ENCODE measurements around the gene GPR156. TPM values are rescaled to one million over a fixed set of nuclear protein-coding genes. Genes with fewer than 3 reads are reported as not detected.

The GPR156 gene
- total RNA-seq, 3 donors from 2014 or later = 0.33 to 0.88 (median 0.64) TPM

- no peak for DNase-seq (ENCODE audit: low spot score in 2 of 2)
- H3K4me1 ChIP-seq = no peaks in the 10 kb centered on the region
- no peaks in the 10 kb centered on the region for H3K27me3 ChIP-seq
- TF ChIP-seq POLR2AphosphoS5 (IDR thresholded peaks at IDR 0.05) (no peak), POLR2A (IDR thresholded peaks at IDR 0.05) (no peak), CTCF (IDR thresholded peaks at IDR 0.05) (no peak)
- H3K27ac ChIP-seq = no peak overlapping the region
- no peak overlapping the region for H3K4me3 ChIP-seq
- intact Hi-C loops (cut with DNase I; ENCODE audit: low total_unique reads) = no loop called here
- no peaks in the 10 kb centered on the region for H3K36me3 ChIP-seq
- H3K9me3 ChIP-seq = no peaks in the 10 kb centered on the region
These were observed 154.4 kb downstream of the GPR156 start for GRCh38 chr3:120130656-120131055.

- TF ChIP-seq POLR2A (IDR thresholded peaks at IDR 0.05) (no peak), POLR2AphosphoS5 (IDR thresholded peaks at IDR 0.05) (no peak), CTCF (IDR thresholded peaks at IDR 0.05) (no peak)
- Histone ChIP-seq H3K9me3 (no peaks in the 10 kb centered on the region), H3K36me3 (no peaks in the 10 kb centered on the region), H3K4me3 (no peak overlapping the region), H3K27ac (no peak overlapping the region), H3K27me3 (no peaks in the 10 kb centered on the region), H3K4me1 (no peaks in the 10 kb centered on the region)
- intact Hi-C loops (cut with DNase I; ENCODE audit: low total_unique reads) = no loop called here
- DNase-seq (ENCODE audit: low spot score in 2 of 2) = no peak
These were observed 155.1 kb downstream of the GPR156 start for GRCh38 chr3:120129718-120130513.

GRCh38 chr3:120129051-120129450 is 156.0 kb downstream of the GPR156 start:
- H3K27ac ChIP-seq = no peak overlapping the region
- no peak for DNase-seq (ENCODE audit: low spot score in 2 of 2)
- no peaks in the 10 kb centered on the region for H3K4me1 ChIP-seq
- intact Hi-C loops (cut with DNase I; ENCODE audit: low total_unique reads) = no loop called here
- no peak overlapping the region for H3K4me3 ChIP-seq
- H3K27me3 ChIP-seq = no peaks in the 10 kb centered on the region
- no peak for TF ChIP-seq POLR2A (IDR thresholded peaks at IDR 0.05)
- TF ChIP-seq POLR2AphosphoS5 (IDR thresholded peaks at IDR 0.05) = no peak
- no peak for TF ChIP-seq CTCF (IDR thresholded peaks at IDR 0.05)
- H3K9me3 ChIP-seq = no peaks in the 10 kb centered on the region
- no peaks in the 10 kb centered on the region for H3K36me3 ChIP-seq

GRCh38 chr3:120125992-120126391 is 159.0 kb downstream of the GPR156 start:
- Histone ChIP-seq H3K36me3 (no peaks in the 10 kb centered on the region), H3K27me3 (no peaks in the 10 kb centered on the region), H3K9me3 (no peaks in the 10 kb centered on the region), H3K4me1 (no peaks in the 10 kb centered on the region), H3K27ac (no peak overlapping the region), H3K4me3 (no peak overlapping the region)
- no peak for DNase-seq (ENCODE audit: low spot score in 2 of 2)
- intact Hi-C loops (cut with DNase I; ENCODE audit: low total_unique reads) = no loop called here
- TF ChIP-seq POLR2A (IDR thresholded peaks at IDR 0.05) = no peak
- no peak for TF ChIP-seq CTCF (IDR thresholded peaks at IDR 0.05)
- TF ChIP-seq POLR2AphosphoS5 (IDR thresholded peaks at IDR 0.05) = no peak

GRCh38 chr3:120119846-120120510 is 165.0 kb downstream of the GPR156 start:
- no peaks in the 10 kb centered on the region for H3K9me3 ChIP-seq
- H3K4me3 ChIP-seq = no peak overlapping the region
- intact Hi-C loops (cut with DNase I; ENCODE audit: low total_unique reads) = no loop called here
- H3K36me3 ChIP-seq = no peaks in the 10 kb centered on the region
- no peak for TF ChIP-seq POLR2AphosphoS5 (IDR thresholded peaks at IDR 0.05)
- no peak for TF ChIP-seq POLR2A (IDR thresholded peaks at IDR 0.05)
- no peak for TF ChIP-seq CTCF (IDR thresholded peaks at IDR 0.05)
- no peak for DNase-seq (ENCODE audit: low spot score in 2 of 2)
- no peaks in the 10 kb centered on the region for H3K27me3 ChIP-seq
- H3K4me1 ChIP-seq = no peaks in the 10 kb centered on the region
- H3K27ac ChIP-seq = no peak overlapping the region

All from breast epithelium (tissue), 4 donors.